Thoracic aorta (tissue), 2 donors: ENCODE data around the gene C5orf34. TPM values are rescaled to one million over a fixed set of nuclear protein-coding genes. Genes with fewer than 3 reads are reported as not detected.
A peak's percentile ranks its signal among the peaks of the same experiment; 100 is the strongest.

Experiments
- ATAC-seq: fragments of 150-250 bp; one replicate; pipeline ENCODE4 v1.8.0; 2017; ENCODE audit warnings: low read depth; ENCODE audit not compliant: insufficient number of reproducible peaks, low FRiP score
- DNase-seq: peaks from one replicate; pipeline ENCODE4 v3.0.0-alpha.2; 2020; ENCODE audit warnings: low spot score
- H3K27ac ChIP-seq, 2 donors: fragments of 200-600 bp; sonication (generic); 1 replicate in 1 of 2; 2 replicates in 1 of 2; pipeline ENCODE4 v1.5.1; 2016; ENCODE audit warnings: mild to moderate bottlenecking in 2 of 2, moderate library complexity in 2 of 2
- H3K27me3 ChIP-seq: fragments of 200-600 bp; sonication (generic); replicated peaks from 2 replicates; pipeline ENCODE4 v1.6.0; 2016; ENCODE audit warnings: mild to moderate bottlenecking; ENCODE audit not compliant: insufficient read depth
- H3K36me3 ChIP-seq: fragments of 200-600 bp; sonication (generic); one replicate; pipeline ENCODE4 v1.5.1; 2016
- H3K4me1 ChIP-seq, 2 donors: fragments of 200-600 bp; sonication (generic); 1 replicate in 1 of 2; 2 replicates in 1 of 2; pipeline versions ENCODE4 v1.5.1 to v1.6.0; 2016; ENCODE audit warnings: low read depth in 2 of 2, mild to moderate bottlenecking in 1 of 2; ENCODE audit not compliant: control insufficient read depth in 1 of 2
- H3K4me3 ChIP-seq: fragments of 200-600 bp; sonication (generic); 2 replicates; pipeline ENCODE4 v1.5.1; 2016; ENCODE audit warnings: mild to moderate bottlenecking
- H3K9me3 ChIP-seq: fragments of 200-600 bp; sonication (generic); 2 replicates; pipeline ENCODE4 v1.5.1; 2016
- CTCF ChIP-seq: fragments of 200-600 bp; sonication (generic); IDR thresholded peaks from one replicate; pipeline ENCODE4 v1.5.1; 2019; ENCODE audit warnings: antibody characterized with exemption
- total RNA-seq, 2 donors: library from RNA; depleted of rRNA; stranded (reverse); fragments of >200 nt; gene quantifications; one replicate each; pipeline versions ENCODE4 v1.1.0 to v1.2.3, GENCODE V29; 2016

C5orf34 gene
- total RNA-seq = 1 to 10 TPM in 1 of 2 donors, under 1 TPM in 1; 0.85 to 3.0 TPM

- Histone ChIP-seq H3K27ac (peak within 1 kb of the TSS; percentile 77 to 89), H3K4me3 (peak within 1 kb of the TSS; percentile 83), H3K9me3 (no peaks in the 10 kb centered on the region), H3K36me3 (no peaks in the 10 kb centered on the region), H3K27me3 (no peaks in the 10 kb centered on the region), H3K4me1 (peaks cover 7 to 14% of the 10 kb centered on the region in 2 donors)
- ATAC-seq (peak; percentile 91), DNase-seq (peak; percentile 92)
- no peak for TF ChIP-seq CTCF
Measured at GRCh38 chr5:43514816-43515677, at the start of gene C5orf34. Gene C5orf34 (minus strand): TSS chr5:43515148. CDS start chr5:43509339, 5,809 bp downstream.

GRCh38 chr5:43564289-43564850, 49.4 kb upstream of the C5orf34 start:
- H3K9me3 ChIP-seq = no peaks in the 10 kb centered on the region
- no peak overlapping the region for H3K4me3 ChIP-seq
- H3K4me1 ChIP-seq = peaks cover 3 to 13% of the 10 kb centered on the region in 2 donors
- no peak for ATAC-seq
- no peak for DNase-seq
- no peak overlapping the region for H3K27ac ChIP-seq
- no peaks in the 10 kb centered on the region for H3K36me3 ChIP-seq
- no peak for TF ChIP-seq CTCF
- no peaks in the 10 kb centered on the region for H3K27me3 ChIP-seq

- DNase-seq (no peak), ATAC-seq (no peak)
- Histone ChIP-seq H3K4me1 (peaks cover 3 to 13% of the 10 kb centered on the region in 2 donors), H3K27me3 (no peaks in the 10 kb centered on the region), H3K27ac (peak overlapping the region; percentile 45 to 54), H3K4me3 (no peak overlapping the region), H3K9me3 (no peaks in the 10 kb centered on the region), H3K36me3 (no peaks in the 10 kb centered on the region)
- TF ChIP-seq CTCF = no peak
Measured at GRCh38 chr5:43563321-43563720, 48.4 kb upstream of the C5orf34 start.

- DNase-seq (no peak), ATAC-seq (no peak)
- no peak for TF ChIP-seq CTCF
- H3K4me3 ChIP-seq = no peak overlapping the region
- no peak overlapping the region for H3K27ac ChIP-seq
- no peaks in the 10 kb centered on the region for H3K9me3 ChIP-seq
- no peaks in the 10 kb centered on the region for H3K27me3 ChIP-seq
- peaks cover 3 to 17% of the 10 kb centered on the region in 2 donors for H3K4me1 ChIP-seq
- no peaks in the 10 kb centered on the region for H3K36me3 ChIP-seq
Measured at GRCh38 chr5:43561356-43561755, 46.4 kb upstream of the C5orf34 start.

GRCh38 chr5:43560128-43560527, 45.2 kb upstream of the C5orf34 start:
- ATAC-seq (no peak), DNase-seq (no peak)
- H3K4me1 ChIP-seq = peaks cover 9 to 27% of the 10 kb centered on the region in 2 donors
- no peaks in the 10 kb centered on the region for H3K36me3 ChIP-seq
- H3K27me3 ChIP-seq = no peaks in the 10 kb centered on the region
- no peak for TF ChIP-seq CTCF
- H3K27ac ChIP-seq = no peak overlapping the region
- H3K4me3 ChIP-seq = no peak overlapping the region
- no peaks in the 10 kb centered on the region for H3K9me3 ChIP-seq
